GM19240 (cell line): ENCODE results near the gene ZNF432.

Experiments
- DNase-seq: peaks from one replicate; pipeline ENCODE4 v3.0.0; 2011; ENCODE audit warnings: low spot score; ENCODE audit not compliant: insufficient read length

ZNF432 gene

DNA sequence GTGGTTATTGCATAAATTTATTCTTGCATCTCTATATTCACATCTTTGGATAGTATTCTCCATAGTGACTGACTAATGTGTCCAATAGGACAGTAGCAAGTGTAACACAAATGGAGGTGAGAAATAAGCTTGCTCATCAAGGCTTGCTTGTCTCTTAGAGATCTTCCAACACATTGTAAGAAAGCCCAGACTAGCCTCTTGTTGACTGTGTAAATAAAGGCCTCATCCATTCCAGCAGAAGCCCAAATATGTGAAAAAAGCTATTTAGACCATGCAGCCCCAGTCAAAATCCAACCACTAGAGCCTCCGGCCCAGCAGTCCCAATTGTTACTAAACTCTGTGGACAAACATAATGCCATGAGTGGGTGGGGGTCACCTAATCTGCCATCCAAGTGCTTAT lies 38.0 kb downstream of the ZNF432 start:
- no peak for DNase-seq

- peak; percentile 42 for DNase-seq
Measured at GRCh38 chr19:52007806-52008557, 40.7 kb downstream of the ZNF432 start, which contains the start of gene ZNF615. ZNF615 (minus strand) TSS chr19:52008211; CDS start chr19:52003711, 4,500 bp downstream.

GRCh38 chr19:52007451-52007805 lies 41.2 kb downstream of the ZNF432 start:
- DNase-seq: no peak

- no peak for DNase-seq
Measured at GRCh38 chr19:51994048-51994644, 54.5 kb downstream of the ZNF432 start.

DNA sequence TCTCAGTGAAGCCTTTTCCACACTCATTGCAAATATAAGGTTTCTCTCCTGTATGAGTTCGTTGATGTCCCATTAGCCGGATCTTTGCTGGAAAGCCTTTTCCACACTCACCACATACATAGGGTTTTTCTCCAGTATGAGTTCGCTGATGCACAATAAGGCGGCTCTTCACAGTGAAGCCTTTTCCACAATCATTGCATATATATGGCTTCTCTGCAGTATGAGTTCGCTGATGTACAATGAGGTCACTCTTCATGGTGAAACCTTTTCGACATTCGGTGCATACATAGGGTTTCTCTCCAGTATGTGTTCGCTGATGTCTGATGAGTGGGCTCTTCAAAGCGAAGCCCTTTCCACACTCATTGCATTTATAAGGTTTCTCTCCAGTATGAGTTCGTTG lies 55.2 kb downstream of the ZNF432 start:
- no peak for DNase-seq

DNA sequence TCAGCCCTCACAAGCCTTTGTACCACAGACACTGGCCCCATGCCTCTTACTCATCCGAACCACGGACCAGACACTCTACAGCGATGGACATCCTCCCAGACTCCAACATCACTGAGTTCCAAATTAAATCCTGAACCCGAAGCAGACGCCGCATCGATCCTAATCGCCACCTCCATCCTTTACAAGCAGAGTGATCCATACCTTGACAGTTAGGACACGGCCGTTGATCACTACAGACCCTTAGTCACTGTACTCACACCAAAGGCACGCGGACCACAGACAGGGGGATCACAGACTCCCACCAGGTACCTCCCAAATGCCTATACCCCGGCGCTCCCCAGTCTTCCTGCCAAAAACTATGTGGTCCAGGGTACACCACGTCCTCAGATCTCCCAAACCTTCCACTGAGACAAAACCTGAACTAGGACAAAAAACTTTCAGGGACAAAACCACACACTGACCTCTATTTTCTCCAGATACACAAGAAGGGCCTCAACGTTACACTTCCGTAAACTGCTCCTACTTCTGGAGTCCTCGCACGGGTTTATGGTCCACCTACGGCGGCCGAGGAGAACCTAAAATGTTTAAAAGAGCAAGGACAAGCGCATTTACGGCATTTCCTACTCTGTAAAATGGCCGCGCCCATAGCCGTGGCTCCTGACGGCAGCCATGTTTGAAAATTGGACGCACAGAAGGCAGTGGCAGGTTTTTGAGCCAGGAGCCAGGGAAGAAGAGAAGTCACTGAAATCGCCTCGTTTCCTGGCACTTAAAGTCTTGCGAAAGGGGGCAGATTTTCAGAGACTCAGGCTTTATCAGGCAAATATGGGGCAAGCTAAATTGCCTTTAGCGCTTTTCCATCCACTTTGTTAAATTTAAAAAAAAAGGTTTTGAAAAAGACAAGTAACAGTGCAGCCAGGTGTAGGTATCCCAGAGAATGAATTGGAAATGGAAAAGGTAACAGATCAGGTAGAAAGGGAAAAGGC lies 62.0 kb downstream of the ZNF432 start, which contains the start of gene ZNF350:
Gene ZNF350, minus strand, starts transcription at position 532 of the 983 bp plus-strand sequence. CDS start 12,480 bp downstream, outside the sequence.
- peak; percentile 49 for DNase-seq

- DNase-seq: no peak
Measured at GRCh38 chr19:51983361-51983760, 65.3 kb downstream of the ZNF432 start.
